ENCODE results near the gene ATL2.
"Not testable (repeated sequence)": the region's sequence is repeated elsewhere in the genome, so short reads cannot be mapped to it uniquely, and the experiment has no call there.

Gene ATL2

DNA sequence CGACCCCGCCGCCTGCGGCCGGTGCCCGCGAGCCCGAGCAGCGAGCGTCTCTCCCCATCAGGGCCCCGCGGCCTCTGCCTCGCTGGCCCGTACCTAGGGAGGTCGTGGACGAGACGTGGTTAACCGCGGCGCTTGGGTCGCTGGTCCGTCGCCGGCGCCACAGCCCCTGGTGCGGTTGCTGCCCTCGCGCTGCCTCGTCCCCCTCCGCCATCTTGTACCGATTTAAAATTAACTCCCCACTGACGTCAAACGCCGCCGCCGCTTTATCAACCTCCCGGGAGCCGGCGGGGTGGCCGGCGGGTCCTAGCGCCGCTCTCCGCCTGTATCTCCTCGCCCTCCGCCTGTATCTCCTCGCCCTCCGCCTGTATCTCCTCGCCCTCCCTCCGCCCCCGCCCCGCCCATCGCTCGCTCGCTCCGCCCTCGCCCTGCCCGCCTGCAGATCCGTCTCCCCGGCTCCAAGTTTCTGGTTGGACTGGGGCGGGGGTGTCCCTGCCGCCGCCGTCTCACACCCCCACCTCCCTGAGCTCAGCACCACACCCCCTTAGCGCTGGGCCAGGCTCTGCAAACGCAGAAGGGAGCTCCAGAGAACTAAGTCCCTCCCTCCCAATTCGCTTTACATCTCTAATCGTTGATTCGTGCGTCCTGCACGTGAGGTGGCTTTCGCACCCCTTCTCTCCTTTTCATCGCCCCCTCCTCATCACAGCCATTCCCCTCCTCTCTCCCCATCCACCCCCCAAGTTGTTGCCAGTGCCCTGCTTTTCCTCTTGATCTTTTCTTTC is at the start of gene ATL2:
ATL2 (minus strand) TSS at position 224 of the 779 bp plus-strand sequence; CDS start at position 211, 13 bp downstream.
- DNase-seq (ENCODE audit: low spot score) = peak; percentile 94

DNA sequence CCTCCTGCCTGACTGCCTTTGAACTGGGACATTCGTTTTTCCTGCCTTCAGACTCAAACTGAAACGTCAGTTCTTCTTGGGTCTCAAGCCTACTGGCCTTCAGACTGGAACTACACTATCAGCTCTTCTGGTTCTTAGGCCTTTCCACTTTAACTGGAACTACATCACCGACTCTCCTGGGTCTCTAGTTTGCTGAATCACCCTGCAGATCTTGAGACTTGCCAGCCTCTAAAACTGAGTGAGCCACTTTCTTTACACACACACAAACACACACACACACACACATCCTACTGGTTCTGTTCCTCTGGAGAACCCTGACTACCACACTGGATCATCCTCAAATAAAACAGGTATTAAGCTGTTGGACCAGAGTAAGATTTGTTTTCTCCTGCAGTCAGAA is 46.7 kb upstream of the ATL2 start:
- no peak for DNase-seq (ENCODE audit: low spot score)

DNA sequence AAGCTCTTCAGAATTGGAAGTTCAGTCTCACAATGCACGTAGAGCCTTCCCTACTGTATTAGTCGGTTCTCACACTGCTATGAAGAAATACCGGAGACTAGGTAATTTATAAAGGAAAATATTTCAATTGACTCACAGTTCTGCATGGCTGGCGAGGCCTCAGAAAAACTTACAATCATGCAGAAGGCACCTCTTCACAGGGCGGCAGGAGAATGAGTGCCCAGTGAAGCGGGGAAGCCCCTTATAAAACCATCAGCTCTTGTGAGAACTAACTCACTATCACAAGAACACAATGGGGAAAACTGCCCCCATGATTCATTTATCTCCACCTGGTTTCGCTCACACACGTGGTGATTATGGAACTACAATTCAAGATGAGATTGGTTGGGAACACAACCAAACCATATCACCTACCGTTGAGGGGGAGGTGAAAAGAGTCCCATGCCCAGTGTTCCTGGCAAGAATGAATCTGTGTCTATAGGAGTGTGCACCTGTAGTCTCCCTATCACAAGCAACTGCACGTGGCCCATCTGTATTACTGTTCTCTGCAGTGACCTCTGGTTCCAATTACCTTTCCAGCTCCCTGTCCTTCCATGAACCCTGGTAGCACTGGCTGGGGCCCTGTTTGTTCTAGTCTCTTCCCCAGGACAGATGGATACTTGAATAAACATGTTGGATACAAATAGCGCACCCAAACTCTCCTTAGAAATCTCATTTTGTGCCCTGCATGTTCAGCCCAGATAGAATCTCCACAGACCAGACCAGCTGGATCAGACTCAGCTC is 44.4 kb upstream of the ATL2 start:
- DNase-seq (ENCODE audit: low spot score) = no peak

DNA sequence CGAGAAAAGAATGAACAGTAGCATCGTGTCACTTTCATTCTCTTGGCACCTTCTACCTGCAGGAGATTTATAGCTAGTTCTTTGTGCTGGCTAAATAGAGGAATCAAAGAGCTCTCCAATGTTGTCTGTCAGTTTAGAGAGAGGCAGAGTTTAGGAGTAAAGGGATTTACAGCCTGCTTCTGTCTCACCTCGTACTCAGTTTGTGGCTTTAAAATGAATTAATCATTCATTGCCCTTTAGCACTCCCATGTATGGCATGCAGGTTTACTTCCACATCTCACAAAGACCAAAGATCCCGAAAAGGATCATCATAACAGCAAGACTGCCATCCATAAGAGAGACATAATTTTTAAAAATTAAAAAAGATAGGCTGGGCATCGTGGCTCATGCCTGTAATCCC is 42.4 kb upstream of the ATL2 start:
- DNase-seq (ENCODE audit: low spot score) = no peak

DNA sequence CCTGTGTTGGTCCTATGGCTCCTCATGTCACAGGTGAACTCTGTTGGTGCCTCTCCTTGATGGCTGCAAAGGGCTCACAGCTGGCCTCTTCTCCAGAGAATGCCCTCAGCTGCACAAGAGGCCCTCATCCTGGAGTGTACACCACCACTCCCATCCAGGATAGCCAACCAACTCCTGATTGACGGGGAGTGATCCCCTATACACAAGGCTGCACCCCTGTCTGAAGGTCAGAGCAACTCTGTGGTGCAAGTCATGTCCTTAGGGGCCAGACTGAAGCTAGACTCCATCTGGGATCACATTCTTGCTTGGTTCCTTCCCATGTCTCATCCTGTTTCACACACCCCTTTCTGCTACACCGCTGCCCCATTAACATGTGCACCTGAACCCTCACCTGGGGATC is 41.7 kb upstream of the ATL2 start:
- DNase-seq (ENCODE audit: low spot score) = no peak

DNA sequence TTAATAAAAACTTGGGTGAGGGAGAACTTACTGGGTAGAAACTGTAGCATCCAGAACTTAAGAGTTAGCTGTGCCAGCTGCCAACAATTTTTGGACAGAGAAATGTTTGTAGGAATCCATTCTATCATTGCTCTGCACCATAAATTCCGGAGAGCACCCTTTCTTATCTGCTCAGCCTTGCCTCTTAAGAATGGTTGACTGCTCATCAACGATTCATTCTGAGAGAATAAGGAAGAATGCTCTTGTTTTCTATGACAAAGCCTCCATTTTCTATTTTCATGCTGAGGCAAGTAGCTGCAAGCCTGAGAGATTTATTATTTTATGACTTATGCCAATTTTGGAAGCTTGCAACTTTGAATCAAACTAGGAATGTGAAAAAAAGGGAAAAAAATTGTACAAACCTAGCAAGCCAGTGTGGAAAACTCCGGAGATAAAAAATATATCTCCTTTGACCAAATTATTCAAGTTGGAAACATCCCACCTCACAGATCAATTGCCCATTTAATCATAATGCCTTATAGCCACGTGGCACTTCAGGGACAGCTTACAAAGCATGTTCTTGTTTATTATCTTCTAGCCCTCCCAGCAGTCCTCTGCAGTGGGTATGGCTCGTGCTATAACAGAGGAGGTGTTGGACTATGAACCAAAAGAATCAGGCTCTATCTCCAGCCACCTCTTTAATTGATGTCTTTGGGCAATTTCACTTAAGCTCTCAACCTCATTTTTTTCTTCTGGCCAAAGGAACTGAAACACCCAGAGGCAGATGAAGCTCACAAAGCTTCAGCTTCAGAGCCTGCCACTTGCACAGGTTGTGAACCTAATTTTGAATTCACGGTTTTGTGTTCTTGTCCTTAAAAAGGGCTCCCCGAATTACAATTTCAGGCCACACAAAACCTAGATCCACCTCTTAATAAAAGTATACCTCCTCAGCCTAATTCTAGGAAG is 40.9 kb upstream of the ATL2 start:
- DNase-seq (ENCODE audit: low spot score) = no peak

DNA sequence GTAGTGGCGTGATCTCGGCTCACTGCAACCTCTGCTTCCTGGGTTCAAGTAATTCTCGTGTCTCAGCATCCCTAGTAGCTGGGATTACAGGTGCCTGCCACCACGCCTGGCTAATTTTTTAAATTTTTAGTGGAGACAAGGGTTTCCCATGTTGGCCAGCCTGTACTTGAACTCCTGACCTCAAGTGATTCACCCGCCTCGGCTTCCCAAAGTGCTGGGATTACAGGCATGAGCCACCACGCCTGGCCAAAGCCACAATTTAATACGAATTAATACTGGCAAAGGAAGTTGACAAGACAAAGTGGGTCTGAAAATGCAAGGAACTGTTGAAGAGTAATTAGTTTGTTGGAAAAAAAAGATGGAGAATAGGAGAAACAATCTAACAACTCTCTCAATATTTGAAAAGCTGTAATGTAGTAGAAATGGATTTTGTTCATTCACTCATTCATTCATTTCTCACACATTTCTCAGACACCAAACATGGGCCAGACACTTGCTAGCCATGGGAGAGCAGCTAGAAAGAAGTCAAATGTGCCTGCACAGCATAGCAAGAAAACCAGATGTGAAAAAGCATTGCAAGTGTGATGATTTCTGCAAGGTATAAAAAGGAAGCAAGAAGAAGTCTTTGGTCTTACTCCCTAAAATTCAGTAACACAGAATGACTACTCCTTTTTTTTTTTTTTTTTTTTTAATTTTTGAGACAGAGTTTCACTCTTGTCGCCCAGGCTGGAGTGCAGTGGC is 39.4 kb upstream of the ATL2 start:
- DNase-seq (ENCODE audit: low spot score) = no peak

DNA sequence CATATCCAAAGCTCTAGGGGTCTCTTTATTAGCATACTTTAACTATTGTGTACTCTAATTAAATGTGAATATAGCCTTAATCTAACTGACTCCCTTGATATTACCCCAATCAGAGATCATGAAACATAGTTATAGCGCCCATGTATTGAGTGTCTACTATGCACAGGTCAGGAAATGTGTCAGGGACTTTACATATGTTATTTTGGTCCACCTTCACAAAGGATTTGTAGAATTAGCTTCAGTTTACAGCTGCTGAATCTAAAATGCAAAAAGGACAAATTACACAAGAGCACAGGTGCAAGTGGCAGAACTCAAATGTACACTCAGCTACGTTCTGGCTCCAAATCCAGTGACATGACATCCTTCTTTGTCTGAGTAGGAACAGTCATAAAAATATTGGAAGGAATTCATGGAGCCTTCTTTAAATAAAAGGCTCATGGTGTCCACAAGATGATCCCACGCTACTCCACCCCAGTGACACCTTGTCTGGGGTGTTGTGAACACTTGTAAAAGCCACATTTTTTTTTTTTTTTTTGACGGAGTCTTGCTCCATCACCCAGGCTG is 38.7 kb upstream of the ATL2 start:
- no peak for DNase-seq (ENCODE audit: low spot score)

DNA sequence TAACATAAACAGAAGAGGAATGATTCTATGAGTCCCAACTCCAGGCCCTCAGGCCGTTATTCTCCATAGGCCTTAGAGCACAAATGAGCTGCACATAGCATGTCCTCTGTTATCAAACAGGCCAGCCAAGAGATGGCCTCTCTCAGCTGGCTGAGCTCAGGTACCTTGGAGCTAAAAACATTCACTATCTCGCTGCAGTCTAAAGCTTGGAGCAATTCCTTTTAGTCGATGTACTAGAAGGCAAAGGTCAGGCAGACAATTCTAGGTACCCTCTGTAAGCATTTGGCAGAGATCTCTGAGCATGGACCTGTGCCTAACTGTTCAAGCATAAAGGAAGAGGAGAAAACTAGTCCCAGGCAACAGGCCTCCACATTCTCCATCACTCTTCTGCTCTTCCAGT is 38.0 kb upstream of the ATL2 start:
- DNase-seq (ENCODE audit: low spot score) = no peak

DNA sequence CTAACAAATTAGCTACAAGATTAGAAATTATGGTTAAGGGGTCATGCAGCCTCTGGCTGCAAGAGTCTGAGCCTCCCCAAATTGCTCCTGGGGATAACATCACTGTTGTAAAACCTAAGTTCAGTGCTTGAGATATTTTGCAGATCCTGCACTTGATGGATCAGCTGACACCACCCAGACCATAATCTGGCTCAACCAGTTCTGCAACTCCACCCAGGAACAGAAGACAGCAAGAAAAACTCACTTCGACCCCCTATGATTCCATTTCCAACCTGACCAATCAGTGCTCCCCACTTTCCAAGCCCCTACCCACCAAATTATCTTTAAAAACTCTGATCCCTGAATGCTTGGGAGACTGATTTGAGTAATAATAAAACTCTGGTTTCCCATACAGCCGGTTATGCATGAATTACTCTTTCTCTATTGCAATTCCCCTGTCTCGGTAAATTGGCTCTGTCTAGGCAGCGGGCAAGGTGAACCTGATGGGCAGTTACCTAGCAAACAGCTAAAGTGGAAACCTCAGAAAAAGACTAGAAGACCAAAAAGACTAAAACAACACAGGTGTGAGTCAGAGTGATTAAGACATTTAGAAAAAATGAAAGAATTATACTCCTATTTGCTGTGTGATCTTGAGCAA is 35.3 kb upstream of the ATL2 start:
- not testable (repeated sequence) for DNase-seq (ENCODE audit: low spot score)

DNA sequence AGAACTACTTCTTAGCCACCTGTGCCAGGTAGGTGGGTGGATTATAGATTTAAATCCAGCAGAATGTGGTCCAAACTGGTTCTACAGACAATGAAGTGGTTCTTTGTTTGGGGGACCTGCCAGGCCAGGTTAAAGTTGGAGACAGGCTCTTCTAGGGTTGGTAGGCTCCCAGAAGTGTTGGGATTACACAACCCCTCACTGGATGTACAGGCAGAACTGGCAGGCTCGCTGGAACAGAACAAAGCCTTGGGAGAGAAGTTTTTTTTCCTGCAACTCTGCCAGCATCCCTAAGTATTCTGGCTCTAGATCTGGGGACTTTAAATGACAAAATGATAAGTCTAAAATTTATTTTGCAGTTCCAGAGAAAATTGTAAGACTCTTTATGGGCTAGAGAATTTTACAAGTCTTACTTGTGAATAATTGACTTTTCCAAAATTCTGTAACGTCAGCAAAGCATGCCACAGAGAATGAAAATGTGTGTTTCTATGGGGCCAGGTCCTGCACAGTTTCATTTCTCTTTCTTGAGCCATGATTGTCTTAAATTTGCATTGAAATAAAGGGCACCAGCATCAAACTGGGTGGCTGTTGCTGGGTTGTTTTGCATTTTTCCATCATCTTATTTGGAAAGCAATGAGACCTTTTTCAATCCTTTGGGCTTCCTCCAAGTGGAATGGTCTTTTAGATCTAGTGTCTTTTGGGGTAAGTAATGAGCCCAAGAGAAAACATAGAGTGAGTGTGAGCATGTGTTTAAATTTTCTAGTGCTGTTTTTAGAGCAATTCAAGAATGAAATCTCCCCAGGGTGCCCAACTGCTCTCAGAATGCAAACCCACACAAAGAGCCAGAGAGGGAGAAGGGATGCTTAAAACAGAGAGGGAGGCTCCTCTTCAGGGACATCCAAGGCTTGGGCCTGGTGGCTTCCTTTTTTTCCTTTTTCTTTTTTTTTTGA is 32.4 kb upstream of the ATL2 start:
- DNase-seq (ENCODE audit: low spot score) = no peak

DNA sequence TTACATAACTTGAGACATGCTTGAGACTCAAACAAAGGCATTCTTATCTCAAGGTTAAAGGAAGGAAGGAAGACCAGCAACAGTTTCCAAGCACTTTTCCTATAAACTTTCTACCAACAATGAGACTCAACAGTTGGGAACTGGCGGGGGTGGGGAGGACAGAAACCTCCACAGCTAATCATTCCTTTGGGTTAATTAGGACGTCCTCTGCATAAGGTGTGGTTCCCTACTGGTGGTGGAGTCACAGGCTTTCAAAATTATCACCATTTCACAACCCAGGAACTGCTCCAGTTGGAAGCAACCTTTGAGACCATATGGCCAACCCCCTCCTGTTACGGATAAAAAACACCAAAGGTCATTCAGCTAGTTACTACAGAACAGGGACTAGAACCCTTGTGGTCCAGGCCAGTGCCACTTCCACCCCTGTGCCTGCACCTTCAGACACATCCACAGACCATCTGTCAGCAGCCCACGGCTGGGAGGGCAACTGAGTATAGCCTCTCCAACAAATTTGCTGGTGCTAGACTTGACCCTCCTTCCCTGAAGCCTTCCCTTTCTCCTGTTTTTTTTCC is 30.1 kb upstream of the ATL2 start:
- DNase-seq (ENCODE audit: low spot score) = no peak

DNA sequence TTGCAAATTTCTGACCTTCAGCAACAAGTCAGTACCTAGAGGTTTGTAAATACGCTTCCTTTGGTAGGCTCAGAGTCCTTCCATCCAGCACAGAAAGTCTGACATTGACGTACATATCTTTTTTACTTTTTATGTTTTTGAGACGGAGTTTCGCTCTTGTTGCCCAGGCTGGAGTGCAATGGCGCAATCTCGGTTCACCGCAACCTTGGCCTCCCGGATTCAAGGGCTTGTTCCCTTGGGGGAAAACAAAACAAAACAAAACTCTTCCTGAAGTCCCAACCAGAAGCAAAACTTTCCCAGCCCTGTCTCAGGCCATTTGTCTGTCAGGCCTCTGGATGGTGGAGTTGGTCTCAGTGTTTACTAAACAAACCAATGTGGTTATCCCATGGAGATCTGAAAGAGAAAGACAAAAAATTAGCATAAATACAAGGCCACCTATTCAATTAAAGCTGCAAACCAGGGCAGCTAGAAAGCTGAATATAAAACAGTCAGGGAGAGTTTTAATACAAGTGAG is 29.6 kb upstream of the ATL2 start:
- no peak for DNase-seq (ENCODE audit: low spot score)

DNA sequence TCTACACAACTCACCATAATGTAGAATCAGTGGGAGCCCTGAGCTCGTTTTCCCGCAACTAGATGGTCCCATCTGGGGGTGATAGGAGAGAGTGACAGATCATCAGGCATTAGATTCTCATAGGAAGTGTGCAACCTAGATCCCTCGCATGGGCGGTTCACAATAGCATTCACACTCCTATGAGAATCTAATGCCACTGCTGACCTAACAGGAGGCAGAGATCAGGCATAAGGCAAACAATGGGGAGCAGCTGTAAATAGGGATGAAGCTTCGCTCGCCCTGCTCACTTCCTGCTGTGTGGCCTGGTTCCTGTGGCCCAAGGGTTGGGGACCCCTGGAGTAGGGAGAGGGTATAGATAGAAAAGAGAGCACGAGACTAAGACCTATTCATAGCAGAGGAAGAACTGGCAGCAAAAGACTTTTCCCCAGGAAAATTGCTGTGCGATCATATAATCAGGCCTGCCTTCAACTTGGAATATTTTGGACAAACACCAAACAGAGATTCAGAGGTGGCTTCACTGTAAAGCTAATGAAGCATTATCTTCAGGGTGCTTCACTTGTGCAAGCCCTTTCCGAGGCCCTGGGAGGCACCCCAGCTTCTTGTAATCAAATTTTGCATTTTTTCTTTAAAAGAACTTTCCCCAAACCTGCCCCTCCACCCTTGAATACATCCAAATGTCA is 29.0 kb upstream of the ATL2 start:
- DNase-seq (ENCODE audit: low spot score) = no peak

DNA sequence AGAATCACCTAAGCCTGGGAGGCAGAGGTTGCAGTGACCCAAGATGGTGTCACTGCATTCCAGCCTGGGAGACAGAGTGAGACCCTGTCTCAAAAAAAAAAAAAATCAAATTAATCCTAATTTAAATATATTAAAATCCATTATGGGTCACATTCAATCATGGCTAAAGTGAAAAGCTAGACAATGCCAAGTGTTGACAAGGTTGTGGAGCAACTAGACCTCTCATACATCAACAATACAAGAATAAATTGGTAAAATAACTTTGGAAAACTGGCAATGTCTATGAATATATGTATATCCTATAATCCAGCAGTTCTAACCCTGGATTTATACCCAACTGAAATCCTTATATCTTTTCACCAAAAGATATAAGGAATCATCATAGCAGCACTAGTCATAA is 23.4 kb upstream of the ATL2 start:
- DNase-seq (ENCODE audit: low spot score) = no peak

DNA sequence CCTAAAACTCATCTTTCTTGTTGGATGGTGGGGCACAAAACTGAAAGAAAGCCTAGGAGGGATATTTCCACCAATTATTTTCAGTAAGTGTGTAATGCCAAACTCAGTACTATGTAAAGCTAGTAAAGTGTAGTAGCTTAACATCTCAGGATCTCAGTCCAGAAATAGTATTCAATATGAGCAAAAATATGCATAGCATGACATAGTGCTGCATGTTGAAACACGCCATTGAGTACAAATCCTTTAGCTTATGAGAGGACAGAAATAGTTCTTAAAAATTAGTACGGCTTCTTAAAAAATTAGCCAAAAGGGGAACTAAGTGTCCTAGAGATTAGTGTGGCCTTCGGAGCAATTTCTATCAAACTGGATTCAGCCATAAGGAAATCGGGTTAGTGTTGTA is 21.7 kb upstream of the ATL2 start:
- no peak for DNase-seq (ENCODE audit: low spot score)

DNA sequence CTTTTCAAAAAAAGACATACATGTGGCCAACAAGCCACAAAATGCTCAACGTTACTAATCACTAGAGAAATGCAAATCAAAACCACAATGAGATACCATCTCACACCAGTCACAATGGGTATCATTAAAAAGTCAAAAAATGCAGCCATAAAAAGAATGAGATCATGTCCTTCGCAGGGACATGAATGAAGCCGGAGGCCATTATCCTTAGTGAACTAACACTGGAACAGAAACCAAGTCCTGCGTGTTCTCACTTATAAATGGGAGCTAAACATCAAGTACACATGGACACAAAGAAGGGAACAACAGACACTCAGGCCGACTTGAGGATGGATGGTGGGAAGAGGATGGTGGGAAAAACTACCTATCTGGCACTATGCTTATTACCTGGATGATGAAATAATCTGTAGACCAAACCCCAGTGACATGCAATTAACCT is 17.8 kb upstream of the ATL2 start:
- no peak for DNase-seq (ENCODE audit: low spot score)

DNA sequence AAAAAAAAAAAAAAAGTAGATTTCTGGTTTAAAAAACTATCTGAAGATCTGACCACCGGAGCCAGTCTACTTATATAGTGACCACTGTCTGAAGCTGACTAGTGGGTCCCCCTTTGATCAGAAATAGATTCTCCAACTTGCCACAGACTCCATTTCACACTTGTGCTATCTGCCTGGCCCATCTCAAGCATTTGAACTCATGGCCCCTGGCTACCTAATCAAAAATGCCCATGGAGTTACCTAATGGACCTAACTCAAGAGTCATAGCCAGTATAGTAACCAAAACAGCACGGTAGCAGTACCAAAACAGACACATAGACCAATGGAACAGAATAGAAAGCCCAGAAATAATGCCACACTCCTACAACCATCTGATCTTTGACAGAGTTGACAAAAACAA is 17.0 kb upstream of the ATL2 start:
- DNase-seq (ENCODE audit: low spot score) = no peak
